Omental fat pad (tissue), 4 donors: ENCODE measurements around the gene RHO. TPM values are rescaled to one million over a fixed set of nuclear protein-coding genes. Genes with fewer than 3 reads are reported as not detected.

ENCODE experiments used
- ATAC-seq: fragments of 150-250 bp; one replicate; pipeline ENCODE4 v1.9.1; 2016; ENCODE audit warnings: mild to moderate bottlenecking, moderate library complexity; ENCODE audit not compliant: low FRiP score
- DNase-seq: peaks from one replicate; pipeline ENCODE4 v3.0.0-alpha.2; 2019; ENCODE audit warnings: low spot score
- CTCF ChIP-seq, 3 donors: fragments of 450-650 bp; IDR thresholded peaks; one replicate each; pipeline ENCODE4 v1.5.1; 2016 to 2017; ENCODE audit warnings: antibody characterized with exemption in 3 of 3, mild to moderate bottlenecking in 3 of 3, moderate library complexity in 2 of 3
- total RNA-seq, 4 donors: library from RNA; depleted of rRNA; stranded (reverse); fragments of >200 nt; gene quantifications; one replicate each; pipeline ENCODE4 v1.1.0, GENCODE V29; 2016

Gene RHO
- total RNA-seq, 4 donors from 2014 or later = 0.28 TPM; not detected in 3

DNA sequence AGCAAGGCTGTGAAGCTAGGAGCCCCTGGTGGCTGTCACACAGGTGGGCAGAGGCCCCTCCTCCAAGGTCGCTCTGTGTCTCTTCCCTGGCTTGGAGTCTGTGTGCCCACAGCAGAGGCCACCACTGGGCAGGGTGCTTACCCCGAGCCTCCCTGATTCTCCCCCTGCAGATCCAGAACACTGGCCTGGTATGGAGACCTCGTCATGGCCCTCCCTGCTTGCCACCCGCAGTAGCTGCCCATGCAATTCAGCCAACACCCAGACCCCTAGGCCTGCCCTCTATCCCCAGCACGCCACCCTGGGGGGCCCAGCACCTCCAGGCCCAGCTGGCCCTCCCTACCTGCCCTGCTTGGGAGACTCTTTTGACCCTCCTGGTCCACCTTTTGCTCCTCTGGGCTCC is 5.5 kb upstream of the RHO start:
- DNase-seq (no peak), ATAC-seq (no peak)
- no peak for TF ChIP-seq CTCF (IDR thresholded peaks at IDR 0.05)

GRCh38 chr3:129524081-129524480 is 4.4 kb upstream of the RHO start:
- ATAC-seq = no peak
- TF ChIP-seq CTCF (IDR thresholded peaks at IDR 0.05) = no peak
- no peak for DNase-seq

DNA sequence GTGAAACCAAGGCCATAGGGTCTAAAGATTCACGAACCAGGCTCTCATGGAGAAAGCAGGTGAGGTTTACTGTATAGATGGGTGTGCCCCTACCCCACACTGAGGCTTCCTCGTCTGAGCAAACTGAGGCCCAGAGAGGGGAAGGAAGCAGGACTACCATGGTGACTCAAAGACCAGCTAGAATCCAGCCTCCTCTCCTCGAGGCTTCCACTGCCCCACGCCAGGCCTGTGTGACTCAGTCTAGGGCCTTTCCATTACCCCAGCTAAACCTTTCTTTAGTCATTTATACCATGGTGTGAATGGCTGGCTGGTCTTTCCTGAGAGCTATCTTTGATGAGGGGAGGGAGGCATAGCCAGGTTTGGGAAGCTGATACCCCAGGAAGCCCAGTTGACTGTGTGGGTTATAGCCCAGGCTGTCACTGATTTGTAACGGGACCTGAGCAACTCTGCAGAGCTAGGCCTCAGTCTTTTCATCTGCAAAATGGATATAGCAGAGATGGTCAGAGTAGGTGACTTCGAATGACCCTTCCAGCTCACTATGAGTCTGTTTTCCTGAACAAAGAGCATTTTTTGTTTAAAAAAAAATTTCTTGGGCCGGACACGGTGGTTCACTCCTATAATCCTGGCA is 3.0 kb upstream of the RHO start:
- no peak for ATAC-seq

GRCh38 chr3:129526121-129526900 is 2.1 kb upstream of the RHO start:
- DNase-seq (no peak), ATAC-seq (no peak)
- TF ChIP-seq CTCF (IDR thresholded peaks at IDR 0.05) = no peak

More for the DNA sequence above, 3.0 kb upstream of the RHO start:
- DNase-seq = no peak
- TF ChIP-seq CTCF (IDR thresholded peaks at IDR 0.05) = no peak

- no peak for TF ChIP-seq CTCF (IDR thresholded peaks at IDR 0.05)
- DNase-seq (no peak), ATAC-seq (no peak)
Observed at GRCh38 chr3:129527262-129527661, 1.2 kb upstream of the RHO start.

GRCh38 chr3:129529436-129530210 is 1.2 kb downstream of the RHO start:
- DNase-seq = no peak
- ATAC-seq = no peak
- TF ChIP-seq CTCF (IDR thresholded peaks at IDR 0.05) = no peak
